Neural cell (in vitro differentiated cells): ENCODE data around the gene LIN54. TPM values are rescaled to one million over a fixed set of nuclear protein-coding genes. Genes with fewer than 3 reads are reported as not detected.

ENCODE experiments used
- H2AFZ ChIP-seq: fragments of 200-600, 300-800 bp; sonication (generic), shearing (Covaris generic); 2 replicates; pipeline ENCODE4 v1.6.0; 2014; ENCODE audit warnings: low read depth, mild to moderate bottlenecking, antibody characterized with exemption, low read length, moderate library complexity
- H3F3A ChIP-seq: fragments of 200-600 bp; shearing (Covaris generic); 2 replicates; pipeline ENCODE4 v1.6.1; 2016; ENCODE audit warnings: mild to moderate bottlenecking, moderate library complexity, mixed read lengths, antibody characterized with exemption, low read length; ENCODE audit not compliant: insufficient read depth, poor library complexity, severe bottlenecking
- H3K27ac ChIP-seq: fragments of 200-600, 300-800 bp; sonication (generic), shearing (Covaris generic); 2 replicates; pipeline ENCODE4 v1.5.1; 2014; ENCODE audit warnings: mild to moderate bottlenecking, low read length, moderate library complexity
- H3K27me3 ChIP-seq: fragments of 300-800, 200-600 bp; sonication (generic), shearing (Covaris generic); 2 replicates; pipeline ENCODE4 v1.6.0; 2014; ENCODE audit warnings: mild to moderate bottlenecking, low read depth, low read length, moderate library complexity; ENCODE audit not compliant: insufficient read depth
- H3K36me3 ChIP-seq: fragments of 300-800, 200-600 bp; sonication (generic), shearing (Covaris generic); 2 replicates; pipeline ENCODE4 v1.5.1; 2014; ENCODE audit warnings: mild to moderate bottlenecking, antibody characterized with exemption, low read length, moderate library complexity; ENCODE audit not compliant: insufficient read depth
- H3K4me2 ChIP-seq: fragments of 300-800, 200-600 bp; sonication (generic), shearing (Covaris generic); 2 replicates; pipeline ENCODE4 v1.6.0; 2014; ENCODE audit warnings: mild to moderate bottlenecking, low read length
- H3K4me3 ChIP-seq: fragments of 300-800, 200-600 bp; sonication (generic), shearing (Covaris generic); 2 replicates; pipeline ENCODE4 v1.5.1; 2014; ENCODE audit warnings: mild to moderate bottlenecking, low read length, moderate library complexity
- H3K79me2 ChIP-seq: fragments of 200-600 bp; shearing (Covaris generic); replicated peaks from 2 replicates; pipeline ENCODE4 v1.6.0; 2014; ENCODE audit warnings: mild to moderate bottlenecking, low read length, moderate library complexity; ENCODE audit not compliant: insufficient read depth
- H3K9ac ChIP-seq: fragments of 300-800, 200-600 bp; sonication (generic), shearing (Covaris generic); 2 replicates; pipeline ENCODE4 v1.6.1; 2016; ENCODE audit warnings: mild to moderate bottlenecking, low read length, mixed read lengths
- H3K9me2 ChIP-seq: fragments of 200-600 bp; shearing (Covaris generic); 2 replicates; pipeline ENCODE4 v1.6.1; 2016; ENCODE audit warnings: mild to moderate bottlenecking, low read length, mixed read lengths; ENCODE audit not compliant: insufficient read depth
- H3K9me3 ChIP-seq: fragments of 200-600, 300-800 bp; sonication (generic), shearing (Covaris generic); 2 replicates; pipeline ENCODE4 v1.6.1; 2016; ENCODE audit warnings: mild to moderate bottlenecking, mixed run types, low read length, moderate library complexity, mixed read lengths
- H4K20me1 ChIP-seq: fragments of 200-600 bp; shearing (Covaris generic); 2 replicates; pipeline ENCODE4 v1.6.1; 2016; ENCODE audit warnings: mild to moderate bottlenecking, mixed run types; ENCODE audit not compliant: insufficient read depth
- EP300 ChIP-seq: fragments of 450-650 bp; conservative IDR thresholded peaks from 2 replicates; pipeline ENCODE4 v1.6.1; 2014; ENCODE audit warnings: antibody characterized with exemption, mild to moderate bottlenecking, moderate library complexity; ENCODE audit not compliant: poor library complexity, severe bottlenecking
- EZH2 ChIP-seq: fragments of 200-600, 300-800 bp; shearing (Covaris generic), sonication (generic); IDR thresholded peaks from 2 replicates; pipeline ENCODE4 v1.6.1; 2014; ENCODE audit warnings: antibody characterized with exemption, low read length, borderline replicate concordance, mild to moderate bottlenecking; ENCODE audit not compliant: insufficient read depth, poor library complexity, severe bottlenecking
- MXI1 ChIP-seq: fragments of 450-650 bp; conservative IDR thresholded peaks from 2 replicates; pipeline ENCODE4 v1.6.1; 2014; ENCODE audit warnings: antibody characterized with exemption, mild to moderate bottlenecking; ENCODE audit not compliant: poor library complexity, severe bottlenecking
- POLR2AphosphoS5 ChIP-seq: IDR thresholded peaks from 2 replicates; pipeline ENCODE4 v1.6.1; 2012
- RAD21 ChIP-seq: fragments of 450-650 bp; conservative IDR thresholded peaks from 2 replicates; pipeline ENCODE4 v1.6.1; 2014; ENCODE audit warnings: antibody characterized with exemption, mild to moderate bottlenecking, moderate library complexity
- SMC3 ChIP-seq: fragments of 450-650 bp; conservative IDR thresholded peaks from 2 replicates; pipeline ENCODE4 v1.6.1; 2014; ENCODE audit warnings: antibody characterized with exemption, mild to moderate bottlenecking, moderate library complexity; ENCODE audit not compliant: poor library complexity
- TAF1 ChIP-seq: IDR thresholded peaks from 2 replicates; pipeline ENCODE4 v1.6.1; 2012; ENCODE audit warnings: low read depth
- polyA plus RNA-seq: library from polyadenylated mRNA; depleted of rRNA; stranded (reverse); fragments of >200 nt; gene quantifications from 2 replicates; pipeline ENCODE4 v1.2.3, GENCODE V29; 2014
- TF ChIP-seq, protein P1 (sequence below): IDR thresholded peaks from 2 replicates; pipeline ENCODE4 v1.6.1; 2012; ENCODE audit warnings: borderline replicate concordance
- TF ChIP-seq, protein P2 (sequence below): fragments of 450-650 bp; IDR thresholded peaks from 2 replicates; pipeline ENCODE4 v1.5.1; 2014; ENCODE audit warnings: antibody characterized with exemption, mild to moderate bottlenecking, moderate library complexity; ENCODE audit not compliant: poor library complexity, severe bottlenecking

The LIN54 gene
- polyA plus RNA-seq, 1 donor from 2014 or later = 7.3 TPM

DNA sequence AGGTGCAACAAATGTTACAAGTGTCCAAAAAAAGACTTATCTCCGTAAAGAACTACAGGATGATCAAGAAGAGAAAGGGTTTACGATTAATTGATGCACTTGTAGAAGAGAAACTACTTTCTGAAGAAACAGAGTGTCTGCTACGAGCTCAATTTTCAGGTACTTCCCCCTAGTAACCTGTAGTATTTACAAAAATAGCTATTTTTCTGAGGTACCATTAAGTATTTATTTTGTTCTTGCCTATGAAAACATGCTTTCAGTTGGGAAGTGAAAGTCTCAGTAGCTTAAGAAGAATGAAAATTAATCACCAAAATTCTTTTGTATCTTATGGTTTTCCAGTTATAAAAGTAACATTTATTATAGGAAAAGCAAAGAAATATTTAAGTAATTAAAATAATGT is 104.2 kb downstream of the LIN54 start:
- Histone ChIP-seq H3K27me3 (no peaks in the 10 kb centered on the region), H3K9ac (no peak overlapping the region), H4K20me1 (no peaks in the 10 kb centered on the region), H3F3A (no peaks in the 10 kb centered on the region), H3K9me3 (no peaks in the 10 kb centered on the region), H3K79me2 (peaks cover 16% of the 10 kb centered on the region), H3K4me2 (no peak overlapping the region), H3K27ac (no peak overlapping the region), H3K9me2 (no peaks in the 10 kb centered on the region), H3K4me3 (no peak overlapping the region), H3K36me3 (no peaks in the 10 kb centered on the region), H2AFZ (no peak overlapping the region)
- TF ChIP-seq, protein P1, sequence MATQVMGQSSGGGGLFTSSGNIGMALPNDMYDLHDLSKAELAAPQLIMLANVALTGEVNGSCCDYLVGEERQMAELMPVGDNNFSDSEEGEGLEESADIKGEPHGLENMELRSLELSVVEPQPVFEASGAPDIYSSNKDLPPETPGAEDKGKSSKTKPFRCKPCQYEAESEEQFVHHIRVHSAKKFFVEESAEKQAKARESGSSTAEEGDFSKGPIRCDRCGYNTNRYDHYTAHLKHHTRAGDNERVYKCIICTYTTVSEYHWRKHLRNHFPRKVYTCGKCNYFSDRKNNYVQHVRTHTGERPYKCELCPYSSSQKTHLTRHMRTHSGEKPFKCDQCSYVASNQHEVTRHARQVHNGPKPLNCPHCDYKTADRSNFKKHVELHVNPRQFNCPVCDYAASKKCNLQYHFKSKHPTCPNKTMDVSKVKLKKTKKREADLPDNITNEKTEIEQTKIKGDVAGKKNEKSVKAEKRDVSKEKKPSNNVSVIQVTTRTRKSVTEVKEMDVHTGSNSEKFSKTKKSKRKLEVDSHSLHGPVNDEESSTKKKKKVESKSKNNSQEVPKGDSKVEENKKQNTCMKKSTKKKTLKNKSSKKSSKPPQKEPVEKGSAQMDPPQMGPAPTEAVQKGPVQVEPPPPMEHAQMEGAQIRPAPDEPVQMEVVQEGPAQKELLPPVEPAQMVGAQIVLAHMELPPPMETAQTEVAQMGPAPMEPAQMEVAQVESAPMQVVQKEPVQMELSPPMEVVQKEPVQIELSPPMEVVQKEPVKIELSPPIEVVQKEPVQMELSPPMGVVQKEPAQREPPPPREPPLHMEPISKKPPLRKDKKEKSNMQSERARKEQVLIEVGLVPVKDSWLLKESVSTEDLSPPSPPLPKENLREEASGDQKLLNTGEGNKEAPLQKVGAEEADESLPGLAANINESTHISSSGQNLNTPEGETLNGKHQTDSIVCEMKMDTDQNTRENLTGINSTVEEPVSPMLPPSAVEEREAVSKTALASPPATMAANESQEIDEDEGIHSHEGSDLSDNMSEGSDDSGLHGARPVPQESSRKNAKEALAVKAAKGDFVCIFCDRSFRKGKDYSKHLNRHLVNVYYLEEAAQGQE = no peak
- no peak for TF ChIP-seq MXI1
- TF ChIP-seq POLR2AphosphoS5 = no peak
- TF ChIP-seq, protein P2, sequence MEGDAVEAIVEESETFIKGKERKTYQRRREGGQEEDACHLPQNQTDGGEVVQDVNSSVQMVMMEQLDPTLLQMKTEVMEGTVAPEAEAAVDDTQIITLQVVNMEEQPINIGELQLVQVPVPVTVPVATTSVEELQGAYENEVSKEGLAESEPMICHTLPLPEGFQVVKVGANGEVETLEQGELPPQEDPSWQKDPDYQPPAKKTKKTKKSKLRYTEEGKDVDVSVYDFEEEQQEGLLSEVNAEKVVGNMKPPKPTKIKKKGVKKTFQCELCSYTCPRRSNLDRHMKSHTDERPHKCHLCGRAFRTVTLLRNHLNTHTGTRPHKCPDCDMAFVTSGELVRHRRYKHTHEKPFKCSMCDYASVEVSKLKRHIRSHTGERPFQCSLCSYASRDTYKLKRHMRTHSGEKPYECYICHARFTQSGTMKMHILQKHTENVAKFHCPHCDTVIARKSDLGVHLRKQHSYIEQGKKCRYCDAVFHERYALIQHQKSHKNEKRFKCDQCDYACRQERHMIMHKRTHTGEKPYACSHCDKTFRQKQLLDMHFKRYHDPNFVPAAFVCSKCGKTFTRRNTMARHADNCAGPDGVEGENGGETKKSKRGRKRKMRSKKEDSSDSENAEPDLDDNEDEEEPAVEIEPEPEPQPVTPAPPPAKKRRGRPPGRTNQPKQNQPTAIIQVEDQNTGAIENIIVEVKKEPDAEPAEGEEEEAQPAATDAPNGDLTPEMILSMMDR = no peak
- TF ChIP-seq SMC3 = no peak
- no peak for TF ChIP-seq EZH2

DNA sequence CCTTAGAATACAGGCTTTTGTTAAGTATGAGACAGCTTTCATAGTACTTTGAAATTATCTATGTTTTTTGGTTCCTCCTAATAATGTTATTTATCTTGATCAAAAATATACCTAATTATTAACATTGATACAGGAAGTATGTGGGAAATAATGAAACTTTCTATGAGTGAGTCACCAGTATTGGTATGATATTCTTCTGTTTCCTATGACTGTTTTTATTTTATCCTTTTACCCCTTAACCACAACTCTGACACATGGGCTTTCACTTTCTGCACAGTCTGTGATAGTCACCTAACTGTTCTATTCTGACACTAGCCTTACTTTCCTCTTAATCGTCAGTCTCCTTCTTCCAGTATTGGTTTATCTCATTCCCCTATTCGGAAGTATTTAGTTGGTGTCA is 105.4 kb downstream of the LIN54 start:
- Histone ChIP-seq H3K9ac (no peak overlapping the region), H4K20me1 (no peaks in the 10 kb centered on the region), H3K27ac (no peak overlapping the region), H3K9me2 (no peaks in the 10 kb centered on the region), H3F3A (no peaks in the 10 kb centered on the region), H2AFZ (no peak overlapping the region), H3K36me3 (no peaks in the 10 kb centered on the region), H3K79me2 (peaks cover 16% of the 10 kb centered on the region), H3K4me2 (no peak overlapping the region), H3K27me3 (no peaks in the 10 kb centered on the region), H3K9me3 (no peaks in the 10 kb centered on the region), H3K4me3 (no peak overlapping the region)
- TF ChIP-seq TAF1 (no peak), EZH2 (no peak), SMC3 (no peak), MXI1 (no peak), RAD21 (no peak), EP300 (no peak), POLR2AphosphoS5 (no peak)
- TF ChIP-seq, protein P2 = no peak
- TF ChIP-seq, protein P1 = no peak
